Coronary artery (tissue), 2 donors: ENCODE measurements around the gene EPHB1.

Source experiments
- DNase-seq: peaks from one replicate; pipeline ENCODE4 v3.0.0-alpha.2; 2017; ENCODE audit warnings: low spot score
- H3K27ac ChIP-seq, 2 donors: fragments of 200-600 bp; sonication (generic); one replicate each; pipeline ENCODE4 v1.5.1; 2016 to 2019
- H3K4me3 ChIP-seq: fragments of 200-600 bp; sonication (generic); 2 replicates; pipeline ENCODE4 v1.5.1; 2016; ENCODE audit warnings: mild to moderate bottlenecking, moderate library complexity
- CTCF ChIP-seq: fragments of 200-600 bp; sonication (generic); IDR thresholded peaks from one replicate; pipeline ENCODE4 v1.5.1; 2019; ENCODE audit warnings: antibody characterized with exemption

Gene EPHB1

GRCh38 chr3:135261916-135262315 lies 466.9 kb downstream of the EPHB1 start:
- H3K4me3 ChIP-seq = no peak overlapping the region
- DNase-seq = no peak

GRCh38 chr3:135262441-135262840 lies 467.4 kb downstream of the EPHB1 start:
- DNase-seq = no peak
- H3K27ac ChIP-seq = no peak overlapping the region
- H3K4me3 ChIP-seq = no peak overlapping the region
- no peak for TF ChIP-seq CTCF

More at GRCh38 chr3:135261916-135262315, 466.9 kb downstream of the EPHB1 start:
- H3K27ac ChIP-seq = no peak overlapping the region
- TF ChIP-seq CTCF = no peak

GRCh38 chr3:135263331-135263730 lies 468.3 kb downstream of the EPHB1 start:
- no peak for TF ChIP-seq CTCF

GRCh38 chr3:135267487-135267886 lies 472.4 kb downstream of the EPHB1 start:
- no peak overlapping the region for H3K4me3 ChIP-seq
- no peak for DNase-seq
- TF ChIP-seq CTCF = no peak
- H3K27ac ChIP-seq = no peak overlapping the region

More at GRCh38 chr3:135263331-135263730, 468.3 kb downstream of the EPHB1 start:
- DNase-seq = no peak
- Histone ChIP-seq H3K27ac (no peak overlapping the region), H3K4me3 (no peak overlapping the region)

GRCh38 chr3:135268941-135269532 lies 474.0 kb downstream of the EPHB1 start:
- H3K27ac ChIP-seq = no peak overlapping the region
- H3K4me3 ChIP-seq = no peak overlapping the region
- TF ChIP-seq CTCF = no peak
- DNase-seq = no peak

- no peak for DNase-seq
- no peak for TF ChIP-seq CTCF
- no peak overlapping the region for H3K27ac ChIP-seq
- no peak overlapping the region for H3K4me3 ChIP-seq
Measured at GRCh38 chr3:135271177-135272025, 476.3 kb downstream of the EPHB1 start.
